HG03045 (cell line): ENCODE data around the gene INPP5D.
"Not testable (repeated sequence)": the region's sequence is repeated elsewhere in the genome, so short reads cannot be mapped to it uniquely, and the experiment has no call there.

Source experiments
- ATAC-seq: cut with Tn5 transposase; IDR thresholded peaks from one replicate; pipeline ENCODE4 v1.9.1; 2021; ENCODE audit warnings: mild to moderate bottlenecking, moderate library complexity; ENCODE audit not compliant: unreplicated experiment

Gene INPP5D

DNA sequence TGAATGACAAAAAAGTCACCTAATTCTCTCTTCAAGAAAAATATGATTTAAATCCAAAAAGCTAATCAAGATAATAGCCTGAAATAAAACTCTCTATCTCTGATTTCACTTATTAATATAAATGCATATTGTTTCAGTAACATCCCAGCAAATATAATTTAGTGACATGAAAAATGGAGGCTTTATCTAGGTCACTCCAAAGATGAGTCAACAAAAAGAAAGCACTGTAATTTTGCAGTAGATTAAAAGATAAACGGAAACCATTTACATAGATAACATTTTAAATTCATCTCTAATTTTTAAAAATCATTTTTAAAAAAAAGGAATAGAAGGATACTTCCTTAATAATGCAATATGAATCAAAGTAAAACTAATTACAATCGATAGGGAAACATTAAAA, 76.9 kb downstream of the INPP5D start:
- no peak for ATAC-seq

DNA sequence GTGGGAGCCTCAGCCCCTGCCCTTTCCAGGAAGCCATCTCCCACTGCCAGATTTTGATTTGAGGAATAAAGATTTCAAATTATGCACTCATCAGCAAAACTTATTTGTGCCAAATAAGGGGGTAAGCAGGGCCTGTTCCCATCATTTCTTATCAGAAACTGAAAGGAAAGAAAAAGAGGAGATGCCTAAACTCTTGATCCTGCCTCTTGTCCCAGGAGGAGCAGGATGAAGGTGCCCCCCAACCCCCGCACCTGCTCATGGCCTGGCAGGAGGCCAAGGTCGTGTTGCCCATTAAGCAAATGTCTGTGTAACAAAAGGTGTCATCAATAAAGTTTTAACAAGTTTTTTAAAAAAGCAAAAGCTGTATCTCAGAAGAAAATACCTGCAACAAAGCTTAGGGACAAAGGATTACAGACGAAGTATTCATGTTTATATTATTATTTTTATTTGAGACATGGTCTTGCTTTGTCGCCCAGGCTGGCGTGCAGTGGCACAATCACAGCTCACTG, 80.0 kb downstream of the INPP5D start:
- ATAC-seq = no peak

- no peak for ATAC-seq
Measured at GRCh38 chr2:233140978-233141377, 80.8 kb downstream of the INPP5D start.

DNA sequence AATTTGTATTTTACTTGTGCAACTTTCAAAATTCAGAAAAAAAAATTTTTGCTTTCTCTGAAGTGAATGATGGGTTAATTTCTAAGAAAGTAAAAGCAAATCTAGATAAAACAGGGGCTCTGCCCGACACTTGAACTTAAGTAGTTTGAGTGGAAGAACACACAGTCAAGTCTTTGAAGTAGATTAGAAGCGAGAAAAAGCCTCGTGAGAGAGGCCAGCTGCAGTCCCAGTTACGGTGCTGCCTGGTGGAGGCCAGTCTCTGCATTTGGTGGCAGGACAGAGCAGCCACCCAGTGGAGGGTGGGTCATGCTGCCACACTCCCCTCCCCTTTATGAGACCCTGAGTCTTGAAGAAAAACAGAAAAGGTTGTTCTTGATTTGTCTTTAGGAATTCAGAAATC, 81.8 kb downstream of the INPP5D start:
- no peak for ATAC-seq

- ATAC-seq = peak; percentile 82
Measured at GRCh38 chr2:233142355-233142897, 82.3 kb downstream of the INPP5D start.

DNA sequence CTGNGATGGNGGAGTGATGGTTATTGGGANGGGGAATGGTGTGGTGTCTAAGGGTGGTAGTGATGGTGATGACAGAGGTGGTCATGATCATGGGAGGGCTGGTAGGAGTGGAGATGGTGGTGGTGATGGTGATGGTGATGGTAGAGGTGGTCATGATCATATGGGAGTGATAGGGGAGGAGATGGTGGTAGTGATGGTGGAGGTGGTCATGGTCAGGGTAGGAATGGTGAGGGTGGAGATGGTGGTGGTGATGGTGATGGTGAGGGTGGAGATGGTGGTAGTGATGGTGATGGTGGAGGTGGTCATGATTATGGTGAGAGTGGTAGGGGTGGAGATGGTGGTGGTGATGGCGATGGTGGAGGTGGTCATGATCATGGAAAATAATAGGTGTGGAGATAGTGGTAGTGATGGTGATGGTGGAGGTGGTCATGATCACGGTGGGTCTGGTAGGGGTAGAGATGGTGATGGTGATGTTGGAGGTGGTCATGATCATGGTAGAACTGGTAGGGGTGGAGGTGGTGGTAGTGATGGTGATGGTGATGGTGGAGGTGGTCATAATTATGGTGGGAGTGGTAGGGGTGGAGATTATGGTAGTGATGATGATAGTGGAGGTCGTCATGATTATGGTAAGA, 83.7 kb downstream of the INPP5D start:
- no peak for ATAC-seq

GRCh38 chr2:233145726-233146125, 85.6 kb downstream of the INPP5D start:
- no peak for ATAC-seq

- ATAC-seq = no peak
Measured at GRCh38 chr2:233146194-233146593, 86.1 kb downstream of the INPP5D start.

DNA sequence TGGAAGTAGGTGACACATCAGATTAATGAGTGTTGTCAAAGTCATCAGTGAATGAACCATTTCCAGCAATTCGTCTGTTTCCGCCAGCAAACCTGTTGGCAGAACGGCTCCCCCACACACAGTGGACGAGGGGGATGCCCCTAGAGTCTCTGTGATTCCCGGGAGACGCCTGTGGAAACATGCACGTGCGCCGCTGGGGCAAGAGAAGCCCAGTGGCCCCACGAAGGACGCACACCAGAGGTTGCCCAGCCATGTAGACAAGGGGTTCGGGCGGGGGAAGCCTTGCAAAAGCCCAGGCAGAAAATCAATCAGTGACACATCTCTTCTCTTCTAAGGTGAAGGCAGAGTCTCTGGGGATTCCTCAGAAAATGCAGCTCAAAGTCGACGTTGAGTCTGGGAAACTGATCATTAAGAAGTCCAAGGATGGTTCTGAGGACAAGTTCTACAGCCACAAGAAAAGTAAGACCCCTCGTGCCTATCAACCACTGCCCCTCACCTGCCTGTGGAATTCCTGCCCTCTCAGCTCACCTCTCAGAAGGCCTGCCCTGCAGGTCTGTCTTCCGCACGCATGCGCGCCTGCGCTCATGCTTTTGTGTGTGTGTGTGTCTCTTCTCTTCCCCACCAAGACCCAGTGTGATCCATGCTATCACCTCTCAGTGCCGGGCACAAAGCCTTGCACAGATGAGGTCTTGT, 87.1 kb downstream of the INPP5D start:
- no peak for ATAC-seq

DNA sequence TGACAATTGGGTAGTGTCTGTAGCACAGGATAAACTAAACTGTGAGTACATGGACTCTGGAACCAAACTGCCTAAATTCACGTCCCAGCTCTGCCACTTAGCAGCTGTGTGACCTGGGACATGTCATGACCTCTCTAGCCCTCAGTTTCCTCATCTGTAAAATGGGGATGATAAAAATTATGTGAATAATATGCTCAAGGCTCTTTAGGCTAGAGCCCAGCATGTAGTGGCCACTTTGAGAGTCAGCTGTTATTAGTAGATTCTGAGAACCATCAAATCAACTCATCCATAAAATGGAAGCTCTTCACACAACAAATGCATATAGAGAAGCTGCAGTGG, 87.7 kb downstream of the INPP5D start:
- no peak for ATAC-seq

DNA sequence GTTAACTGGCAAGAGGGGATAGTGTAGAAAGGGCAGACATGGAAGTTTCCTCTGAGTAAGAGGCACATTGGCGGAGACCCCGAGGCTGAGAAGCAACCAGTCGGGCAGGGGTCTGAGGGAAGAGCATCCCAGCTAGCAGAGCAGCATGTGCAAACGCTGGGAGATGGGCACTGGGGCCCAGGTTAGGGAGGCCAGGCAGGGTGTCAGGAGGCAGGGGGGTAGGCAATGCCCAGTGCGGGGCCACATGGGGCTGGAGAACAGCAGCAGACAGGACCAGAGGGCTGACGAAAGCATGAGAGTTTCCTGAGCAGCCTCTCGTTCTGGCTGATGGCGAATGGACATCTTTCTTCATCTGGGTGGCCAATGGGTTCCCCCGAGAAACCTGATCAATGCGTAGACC, 88.2 kb downstream of the INPP5D start:
- ATAC-seq = no peak

DNA sequence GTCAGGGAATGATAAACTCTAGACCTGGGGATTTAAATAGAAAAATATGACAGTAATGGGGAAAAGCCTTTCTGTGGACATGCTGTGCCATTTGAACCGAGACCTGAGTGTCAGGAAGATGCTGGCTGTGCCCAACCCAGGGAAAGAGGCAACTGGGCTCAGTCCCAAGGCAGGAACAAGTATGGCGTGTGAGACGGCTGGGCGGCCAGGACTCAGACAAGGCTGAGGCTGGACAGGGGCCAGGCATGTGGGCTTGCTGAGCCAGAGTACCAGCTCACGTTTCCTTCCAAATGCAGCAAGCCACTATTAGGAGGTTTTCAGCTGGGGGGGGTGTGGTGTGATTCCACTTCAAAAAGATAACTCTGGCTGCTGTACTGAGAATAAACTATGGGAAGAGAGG, 92.4 kb downstream of the INPP5D start:
- no peak for ATAC-seq

DNA sequence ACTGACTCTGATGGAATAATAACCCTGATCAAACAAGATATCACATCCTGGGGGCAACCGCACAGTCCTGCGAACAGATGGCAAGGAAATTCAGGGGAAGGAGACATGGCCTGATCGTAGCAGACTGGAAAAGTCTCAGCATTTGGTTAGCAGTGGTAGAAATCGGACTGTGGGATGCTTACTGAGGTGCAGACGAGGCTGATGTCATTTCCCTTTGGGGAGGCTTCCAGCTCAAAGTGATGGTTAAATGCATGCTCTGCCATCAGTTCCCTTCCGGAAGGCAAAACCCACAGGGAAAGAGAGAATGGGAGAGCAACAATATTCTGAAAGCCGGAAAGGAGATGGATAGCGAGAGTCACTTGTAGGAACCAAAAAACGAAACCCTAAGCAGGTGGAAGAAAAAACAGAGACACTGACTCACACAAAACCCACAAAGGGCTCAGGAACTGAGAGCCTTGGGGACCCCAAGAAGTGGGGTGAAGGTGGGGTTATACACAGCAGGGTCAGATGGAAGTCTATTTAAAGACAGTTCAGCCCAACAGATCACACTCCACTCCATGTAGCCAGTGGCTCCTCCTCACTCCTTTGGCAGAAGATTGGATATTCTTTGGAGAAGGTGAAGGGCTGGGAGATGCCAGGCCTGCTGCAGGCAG, 93.1 kb downstream of the INPP5D start:
- ATAC-seq = no peak

- ATAC-seq = no peak
Measured at GRCh38 chr2:233156001-233156400, 95.9 kb downstream of the INPP5D start.

DNA sequence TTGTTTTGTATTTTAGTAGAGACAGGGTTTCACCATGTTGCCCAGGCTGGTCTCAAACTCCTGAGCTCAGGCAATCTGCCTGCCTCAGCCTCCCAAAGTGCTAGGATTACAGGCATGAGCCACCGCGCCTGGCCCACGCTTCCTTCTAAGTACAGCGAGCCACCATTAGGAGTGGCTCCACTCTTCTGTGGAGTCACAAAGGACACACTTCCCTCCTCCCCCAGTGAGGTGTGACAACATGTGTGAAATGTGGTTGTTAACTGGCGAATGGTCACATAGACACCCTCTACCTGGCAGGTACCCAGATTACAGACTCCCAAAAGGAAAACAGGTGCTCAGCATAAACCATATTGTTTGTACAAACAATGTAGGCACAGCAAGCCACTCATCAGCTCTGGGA, 96.3 kb downstream of the INPP5D start:
- not testable (repeated sequence) for ATAC-seq

- no peak for ATAC-seq
Measured at GRCh38 chr2:233161730-233162129, 101.6 kb downstream of the INPP5D start.

DNA sequence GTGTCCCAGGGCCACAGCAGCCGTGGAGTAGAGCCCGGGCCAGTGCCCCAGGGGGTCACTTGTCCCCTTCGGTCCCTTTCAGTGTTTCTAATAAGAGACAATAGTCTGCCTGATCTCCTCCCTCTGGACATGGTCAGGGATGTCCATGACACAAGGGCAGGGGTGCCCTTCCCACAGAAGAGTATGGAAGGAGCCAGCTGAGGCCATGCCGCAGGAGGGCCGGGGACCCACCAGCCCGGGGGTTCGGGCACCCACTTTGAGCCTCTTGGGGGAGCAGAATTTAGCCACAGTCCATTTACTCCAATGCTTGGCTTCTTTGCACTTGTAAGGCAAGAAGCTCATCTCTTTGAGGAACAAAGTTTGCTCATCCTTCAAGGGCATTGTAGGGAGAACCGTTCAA, 102.6 kb downstream of the INPP5D start:
- no peak for ATAC-seq

GRCh38 chr2:233163486-233164103, 103.5 kb downstream of the INPP5D start:
- ATAC-seq = no peak

DNA sequence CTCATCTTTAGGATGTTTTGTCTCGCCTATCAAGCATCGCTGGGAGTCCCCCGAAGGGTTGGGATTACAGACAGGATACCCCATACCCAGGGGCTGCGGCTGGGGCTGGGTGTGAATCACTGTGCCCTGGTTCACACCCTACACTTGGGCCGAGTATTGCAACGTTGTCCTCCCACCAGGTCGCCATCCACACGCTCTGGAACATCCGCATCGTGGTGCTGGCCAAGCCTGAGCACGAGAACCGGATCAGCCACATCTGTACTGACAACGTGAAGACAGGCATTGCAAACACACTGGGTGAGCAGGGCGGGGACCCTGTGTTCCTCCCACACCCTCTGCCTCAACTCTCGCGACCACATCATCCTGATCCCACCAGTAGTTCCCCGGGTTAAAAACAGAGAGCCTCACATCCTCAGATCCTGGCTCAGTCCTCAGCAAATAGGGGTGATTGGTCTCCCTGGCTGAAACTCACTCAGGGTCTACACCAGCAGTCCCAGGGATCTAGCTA, 104.0 kb downstream of the INPP5D start:
- ATAC-seq = no peak

- ATAC-seq = no peak
Measured at GRCh38 chr2:233164967-233165366, 104.8 kb downstream of the INPP5D start.

GRCh38 chr2:233165543-233165894, 105.4 kb downstream of the INPP5D start:
- no peak for ATAC-seq
